Measurements from ENCODE around the gene CHAT.

The CHAT gene

GRCh38 chr10:49585387-49585786 lies 28.4 kb upstream of the CHAT start:
- Histone ChIP-seq H3K9ac (ENCODE audit: low read depth, low read length) (no peak overlapping the region), H3K4me1 (ENCODE audit: control insufficient read depth, insufficient read depth, low read length) (peaks cover 12% of the 10 kb centered on the region), H3K4me3 (ENCODE audit: low read length) (no peak overlapping the region), H3K9me3 (replicated peaks; ENCODE audit: low read length) (no peaks in the 10 kb centered on the region), H3K36me3 (ENCODE audit: insufficient read depth, low read length) (no peaks in the 10 kb centered on the region), H3K27me3 (ENCODE audit: control insufficient read depth, insufficient read depth, low read length) (no peaks in the 10 kb centered on the region), H3K4me2 (ENCODE audit: low read length) (no peak overlapping the region)

GRCh38 chr10:49587981-49588380 lies 25.9 kb upstream of the CHAT start:
- H3K4me2 ChIP-seq (ENCODE audit: low read length) = no peak overlapping the region

GRCh38 chr10:49592726-49593563 lies 20.9 kb upstream of the CHAT start:
- H3K4me3 ChIP-seq (ENCODE audit: low read length) = no peak overlapping the region
- no peaks in the 10 kb centered on the region for H3K36me3 ChIP-seq (ENCODE audit: insufficient read depth, low read length)

More at GRCh38 chr10:49587981-49588380, 25.9 kb upstream of the CHAT start:
- no peak overlapping the region for H3K4me3 ChIP-seq (ENCODE audit: low read length)
- H3K9ac ChIP-seq (ENCODE audit: low read depth, low read length) = no peak overlapping the region
- no peaks in the 10 kb centered on the region for H3K36me3 ChIP-seq (ENCODE audit: insufficient read depth, low read length)
- H3K9me3 ChIP-seq (replicated peaks; ENCODE audit: low read length) = no peaks in the 10 kb centered on the region
- peaks cover 12% of the 10 kb centered on the region for H3K4me1 ChIP-seq (ENCODE audit: control insufficient read depth, insufficient read depth, low read length)
- H3K27me3 ChIP-seq (ENCODE audit: control insufficient read depth, insufficient read depth, low read length) = no peaks in the 10 kb centered on the region

GRCh38 chr10:49593564-49593875 lies 20.3 kb upstream of the CHAT start:
- no peak overlapping the region for H3K4me3 ChIP-seq (ENCODE audit: low read length)
- no peaks in the 10 kb centered on the region for H3K9me3 ChIP-seq (replicated peaks; ENCODE audit: low read length)
- H3K36me3 ChIP-seq (ENCODE audit: insufficient read depth, low read length) = no peaks in the 10 kb centered on the region
- H3K4me1 ChIP-seq (ENCODE audit: control insufficient read depth, insufficient read depth, low read length) = no peaks in the 10 kb centered on the region
- no peak overlapping the region for H3K4me2 ChIP-seq (ENCODE audit: low read length)
- H3K9ac ChIP-seq (ENCODE audit: low read depth, low read length) = no peak overlapping the region
- H3K27me3 ChIP-seq (ENCODE audit: control insufficient read depth, insufficient read depth, low read length) = no peaks in the 10 kb centered on the region

More at GRCh38 chr10:49592726-49593563, 20.9 kb upstream of the CHAT start:
- H3K4me2 ChIP-seq (ENCODE audit: low read length) = peak overlapping the region; percentile 22
- no peaks in the 10 kb centered on the region for H3K9me3 ChIP-seq (replicated peaks; ENCODE audit: low read length)
- H3K4me1 ChIP-seq (ENCODE audit: control insufficient read depth, insufficient read depth, low read length) = no peaks in the 10 kb centered on the region
- H3K27me3 ChIP-seq (ENCODE audit: control insufficient read depth, insufficient read depth, low read length) = no peaks in the 10 kb centered on the region
- no peak overlapping the region for H3K9ac ChIP-seq (ENCODE audit: low read depth, low read length)

GRCh38 chr10:49593998-49594397 lies 19.8 kb upstream of the CHAT start:
- Histone ChIP-seq H3K4me2 (ENCODE audit: low read length) (no peak overlapping the region), H3K27me3 (ENCODE audit: control insufficient read depth, insufficient read depth, low read length) (no peaks in the 10 kb centered on the region), H3K4me1 (ENCODE audit: control insufficient read depth, insufficient read depth, low read length) (no peaks in the 10 kb centered on the region), H3K4me3 (ENCODE audit: low read length) (no peak overlapping the region), H3K36me3 (ENCODE audit: insufficient read depth, low read length) (no peaks in the 10 kb centered on the region), H3K9ac (ENCODE audit: low read depth, low read length) (no peak overlapping the region), H3K9me3 (replicated peaks; ENCODE audit: low read length) (no peaks in the 10 kb centered on the region)

- H3K9me3 ChIP-seq (replicated peaks; ENCODE audit: low read length) = no peaks in the 10 kb centered on the region
- H3K4me2 ChIP-seq (ENCODE audit: low read length) = no peak overlapping the region
- no peaks in the 10 kb centered on the region for H3K4me1 ChIP-seq (ENCODE audit: control insufficient read depth, insufficient read depth, low read length)
- H3K9ac ChIP-seq (ENCODE audit: low read depth, low read length) = no peak overlapping the region
- H3K27me3 ChIP-seq (ENCODE audit: control insufficient read depth, insufficient read depth, low read length) = no peaks in the 10 kb centered on the region
- no peak overlapping the region for H3K4me3 ChIP-seq (ENCODE audit: low read length)
- no peaks in the 10 kb centered on the region for H3K36me3 ChIP-seq (ENCODE audit: insufficient read depth, low read length)
Measured at GRCh38 chr10:49594594-49594993, 19.2 kb upstream of the CHAT start.

- Histone ChIP-seq H3K4me3 (ENCODE audit: low read length) (no peak overlapping the region), H3K36me3 (ENCODE audit: insufficient read depth, low read length) (no peaks in the 10 kb centered on the region), H3K4me1 (ENCODE audit: control insufficient read depth, insufficient read depth, low read length) (no peaks in the 10 kb centered on the region), H3K9ac (ENCODE audit: low read depth, low read length) (no peak overlapping the region), H3K27me3 (ENCODE audit: control insufficient read depth, insufficient read depth, low read length) (no peaks in the 10 kb centered on the region), H3K4me2 (ENCODE audit: low read length) (no peak overlapping the region), H3K9me3 (replicated peaks; ENCODE audit: low read length) (no peaks in the 10 kb centered on the region)
Measured at GRCh38 chr10:49595003-49595712, 18.7 kb upstream of the CHAT start.

- Histone ChIP-seq H3K27me3 (ENCODE audit: control insufficient read depth, insufficient read depth, low read length) (no peaks in the 10 kb centered on the region), H3K4me2 (ENCODE audit: low read length) (no peak overlapping the region), H3K36me3 (ENCODE audit: insufficient read depth, low read length) (no peaks in the 10 kb centered on the region), H3K4me3 (ENCODE audit: low read length) (no peak overlapping the region), H3K9me3 (replicated peaks; ENCODE audit: low read length) (no peaks in the 10 kb centered on the region), H3K9ac (ENCODE audit: low read depth, low read length) (no peak overlapping the region), H3K4me1 (ENCODE audit: control insufficient read depth, insufficient read depth, low read length) (no peaks in the 10 kb centered on the region)
Measured at GRCh38 chr10:49595713-49596492, 17.9 kb upstream of the CHAT start.

- H3K36me3 ChIP-seq (ENCODE audit: insufficient read depth, low read length) = no peaks in the 10 kb centered on the region
- H3K9ac ChIP-seq (ENCODE audit: low read depth, low read length) = no peak overlapping the region
- H3K27me3 ChIP-seq (ENCODE audit: control insufficient read depth, insufficient read depth, low read length) = peaks cover under 1% of the 10 kb centered on the region
- no peak overlapping the region for H3K4me3 ChIP-seq (ENCODE audit: low read length)
- H3K4me2 ChIP-seq (ENCODE audit: low read length) = no peak overlapping the region
- H3K9me3 ChIP-seq (replicated peaks; ENCODE audit: low read length) = no peaks in the 10 kb centered on the region
- no peaks in the 10 kb centered on the region for H3K4me1 ChIP-seq (ENCODE audit: control insufficient read depth, insufficient read depth, low read length)
Measured at GRCh38 chr10:49596493-49596809, 17.4 kb upstream of the CHAT start.

- Histone ChIP-seq H3K27me3 (ENCODE audit: control insufficient read depth, insufficient read depth, low read length) (peaks cover 4% of the 10 kb centered on the region), H3K4me1 (ENCODE audit: control insufficient read depth, insufficient read depth, low read length) (no peaks in the 10 kb centered on the region), H3K36me3 (ENCODE audit: insufficient read depth, low read length) (no peaks in the 10 kb centered on the region), H3K4me2 (ENCODE audit: low read length) (no peak overlapping the region), H3K9ac (ENCODE audit: low read depth, low read length) (no peak overlapping the region), H3K9me3 (replicated peaks; ENCODE audit: low read length) (no peaks in the 10 kb centered on the region), H3K4me3 (ENCODE audit: low read length) (no peak overlapping the region)
Measured at GRCh38 chr10:49596836-49597235, 17.0 kb upstream of the CHAT start.

GRCh38 chr10:49597426-49598163 lies 16.2 kb upstream of the CHAT start:
- no peak overlapping the region for H3K9ac ChIP-seq (ENCODE audit: low read depth, low read length)
- no peaks in the 10 kb centered on the region for H3K4me1 ChIP-seq (ENCODE audit: control insufficient read depth, insufficient read depth, low read length)
- no peaks in the 10 kb centered on the region for H3K36me3 ChIP-seq (ENCODE audit: insufficient read depth, low read length)
- H3K4me3 ChIP-seq (ENCODE audit: low read length) = no peak overlapping the region
- peaks cover 12% of the 10 kb centered on the region for H3K27me3 ChIP-seq (ENCODE audit: control insufficient read depth, insufficient read depth, low read length)
- H3K9me3 ChIP-seq (replicated peaks; ENCODE audit: low read length) = no peaks in the 10 kb centered on the region
- no peak overlapping the region for H3K4me2 ChIP-seq (ENCODE audit: low read length)
